GM12892 (cell line): ENCODE data around the gene MICAL3.

Experiments
- DNase-seq: peaks from one replicate; pipeline ENCODE4 v3.0.0; 2011; ENCODE audit not compliant: insufficient read length
- FAIRE-seq: peaks from 2 replicates; lab custom pipeline; 2011; peaks lifted over from hg19 to GRCh38; lab: Jason Lieb, UNC
- POLR2A ChIP-seq: IDR thresholded peaks from 2 replicates; pipeline ENCODE4 v1.6.1; 2011; ENCODE audit warnings: low read depth, low read length, control low read depth
- POLR2AphosphoS5 ChIP-seq: IDR thresholded peaks from 2 replicates; pipeline ENCODE4 v1.6.1; 2011; ENCODE audit warnings: low read depth, low read length, control low read depth
- TAF1 ChIP-seq: IDR thresholded peaks from 2 replicates; pipeline ENCODE4 v1.6.1; 2011; ENCODE audit warnings: low read depth, mild to moderate bottlenecking, control low read depth, low read length, borderline replicate concordance

The MICAL3 gene

GRCh38 chr22:17738386-17739128, 285.8 kb downstream of the MICAL3 start:
- FAIRE-seq (no peak), DNase-seq (no peak)
- TF ChIP-seq POLR2AphosphoS5 (no peak), TAF1 (no peak), POLR2A (no peak)
